CD4-positive, alpha-beta T cell (primary cell): ENCODE results near the gene LYPD6B. TPM values are rescaled to one million over a fixed set of nuclear protein-coding genes. Genes with fewer than 3 reads are reported as not detected.

Experiments used
- ATAC-seq: fragments of 200-7000 bp; cut with Tn5 transposase; one replicate; pipeline ENCODE4 v1.10.0; 2022; ENCODE audit warnings: mild to moderate bottlenecking; ENCODE audit not compliant: poor library complexity
- CTCF ChIA-PET: fragments of 350-600 bp; sonication (Branson Sonifier 250); formaldehyde crosslinking; loops from one replicate; lab custom pipeline; 2021; ENCODE audit warnings: antibody characterized with exemption, inconsistent platforms; lab: Charles Lee
- POLR2A ChIA-PET: fragments of 350-600 bp; sonication (Branson Sonifier 250); formaldehyde crosslinking; loops from one replicate; lab custom pipeline; 2021; ENCODE audit warnings: antibody characterized with exemption, inconsistent platforms; lab: Charles Lee
- DNase-seq, 14 experiments: peaks; one replicate each; pipeline ENCODE4 v3.0.0-alpha.2; 2013 to 2020; ENCODE audit warnings: mixed read lengths in 2 of 14
- H3K27ac ChIP-seq, 2 donors: one replicate each; pipeline versions ENCODE4 v1.5.1 to v1.7.0; 2013; ENCODE audit warnings: low read length in 2 of 2, low read depth in 1 of 2, mild to moderate bottlenecking in 1 of 2
- H3K27me3 ChIP-seq, 2 experiments: 1 replicate in 1 of 2; 2 replicates in 1 of 2; pipeline versions ENCODE4 v1.6.1 to v1.7.0; 2013; ENCODE audit warnings: low read length in 2 of 2, control low read depth in 1 of 2, mild to moderate bottlenecking in 1 of 2, moderate library complexity in 1 of 2; ENCODE audit not compliant: insufficient read depth in 2 of 2, control insufficient read depth in 1 of 2
- H3K36me3 ChIP-seq: one replicate; pipeline ENCODE4 v1.6.1; 2013; ENCODE audit warnings: low read length, control low read depth; ENCODE audit not compliant: insufficient read depth
- H3K4me1 ChIP-seq: one replicate; pipeline ENCODE4 v1.6.1; 2013; ENCODE audit warnings: low read length, control low read depth; ENCODE audit not compliant: insufficient read depth
- H3K4me3 ChIP-seq: one replicate; pipeline ENCODE4 v1.5.1; 2013; ENCODE audit warnings: mild to moderate bottlenecking, low read length, moderate library complexity
- H3K9me3 ChIP-seq, 2 experiments: 1 replicate in 1 of 2; 2 replicates in 1 of 2; pipeline versions ENCODE4 v1.6.1 to v1.7.0; 2013; ENCODE audit warnings: low read length in 2 of 2, mild to moderate bottlenecking in 2 of 2, control low read depth in 1 of 2, moderate library complexity in 1 of 2; ENCODE audit not compliant: control insufficient read depth in 1 of 2, insufficient read depth in 1 of 2
- H3K27ac Mint-ChIP-seq: one replicate; pipeline ENCODE4 v1.8.0; 2020; ENCODE audit warnings: mixed read lengths
- H3K27me3 Mint-ChIP-seq: one replicate; pipeline ENCODE4 v1.8.0; 2021; ENCODE audit warnings: mixed read lengths
- H3K36me3 Mint-ChIP-seq: one replicate; pipeline ENCODE4 v1.8.0; 2021; ENCODE audit warnings: low read depth, mixed read lengths
- H3K4me1 Mint-ChIP-seq: one replicate; pipeline ENCODE4 v1.8.0; 2021; ENCODE audit warnings: low read depth, mixed read lengths
- H3K4me3 Mint-ChIP-seq: one replicate; pipeline ENCODE4 v1.8.0; 2020; ENCODE audit warnings: mild to moderate bottlenecking, mixed read lengths
- H3K9me3 Mint-ChIP-seq: one replicate; pipeline ENCODE4 v1.8.0; 2020; ENCODE audit warnings: mixed read lengths
- intact Hi-C, 2 experiments: fragments of 100-400 bp; cut with DNase I in 1 of 2; cut with micrococcal nuclease in 1 of 2; formaldehyde crosslinking; loops; one replicate each; pipeline versions ENCODE4 v1.15.1 to v1.9.0; 2023 to 2025; cut with DNase I, micrococcal nuclease
- total RNA-seq, 174 experiments: library from RNA in 2 of 174; stranded (reverse) in 2 of 174; gene quantifications; one replicate each; pipeline ENCODE4 v1.2.3 and lab custom pipeline; 2021 to 2026
- TF ChIP-seq, protein P1 (sequence below): fragments of 200-600 bp; IDR thresholded peaks from one replicate; pipeline ENCODE4 v1.8.0; 2022; ENCODE audit warnings: antibody characterized with exemption, mild to moderate bottlenecking

Gene LYPD6B
- total RNA-seq, 2 experiments from 2014 or later: not detected

DNA sequence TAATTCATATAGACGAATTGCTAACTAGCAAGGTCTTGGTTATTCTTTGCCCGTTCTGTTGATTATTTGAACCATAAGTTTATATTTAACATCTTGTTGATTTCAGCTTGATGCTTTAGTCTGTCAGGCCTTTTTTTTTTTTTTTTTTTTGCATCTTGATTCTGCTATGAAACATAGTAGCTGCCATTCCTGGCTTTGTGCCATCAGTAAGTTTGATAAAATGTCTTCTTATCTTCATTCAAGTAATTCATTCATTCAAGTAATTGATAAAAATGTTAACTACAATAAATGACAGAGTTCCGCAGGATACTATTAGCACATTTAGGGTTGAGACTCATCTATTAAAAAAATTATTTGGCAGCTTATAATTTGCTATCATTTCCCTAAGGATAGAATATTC lies 134.7 kb downstream of the LYPD6B start:
- Mint-ChIP-seq H3K27me3 (no peaks in the 10 kb centered on the region), H3K4me3 (no peak overlapping the region), H3K27ac (no peak overlapping the region), H3K4me1 (no peaks in the 10 kb centered on the region), H3K9me3 (peaks cover 4% of the 10 kb centered on the region), H3K36me3 (no peaks in the 10 kb centered on the region)
- no peak overlapping the region for H3K4me3 ChIP-seq
- H3K36me3 ChIP-seq: no peaks in the 10 kb centered on the region
- H3K9me3 ChIP-seq: no peaks in the 10 kb centered on the region
- no peak for DNase-seq
- TF ChIP-seq, protein P1, sequence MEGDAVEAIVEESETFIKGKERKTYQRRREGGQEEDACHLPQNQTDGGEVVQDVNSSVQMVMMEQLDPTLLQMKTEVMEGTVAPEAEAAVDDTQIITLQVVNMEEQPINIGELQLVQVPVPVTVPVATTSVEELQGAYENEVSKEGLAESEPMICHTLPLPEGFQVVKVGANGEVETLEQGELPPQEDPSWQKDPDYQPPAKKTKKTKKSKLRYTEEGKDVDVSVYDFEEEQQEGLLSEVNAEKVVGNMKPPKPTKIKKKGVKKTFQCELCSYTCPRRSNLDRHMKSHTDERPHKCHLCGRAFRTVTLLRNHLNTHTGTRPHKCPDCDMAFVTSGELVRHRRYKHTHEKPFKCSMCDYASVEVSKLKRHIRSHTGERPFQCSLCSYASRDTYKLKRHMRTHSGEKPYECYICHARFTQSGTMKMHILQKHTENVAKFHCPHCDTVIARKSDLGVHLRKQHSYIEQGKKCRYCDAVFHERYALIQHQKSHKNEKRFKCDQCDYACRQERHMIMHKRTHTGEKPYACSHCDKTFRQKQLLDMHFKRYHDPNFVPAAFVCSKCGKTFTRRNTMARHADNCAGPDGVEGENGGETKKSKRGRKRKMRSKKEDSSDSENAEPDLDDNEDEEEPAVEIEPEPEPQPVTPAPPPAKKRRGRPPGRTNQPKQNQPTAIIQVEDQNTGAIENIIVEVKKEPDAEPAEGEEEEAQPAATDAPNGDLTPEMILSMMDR: no peak
- no peak overlapping the region for H3K27ac ChIP-seq
- no peak for ATAC-seq
- H3K4me1 ChIP-seq: no peaks in the 10 kb centered on the region
- H3K27me3 ChIP-seq: no peaks in the 10 kb centered on the region
- POLR2A ChIA-PET: no interaction called here
- intact Hi-C loops: no loop called here
- CTCF ChIA-PET: no interaction called here

DNA sequence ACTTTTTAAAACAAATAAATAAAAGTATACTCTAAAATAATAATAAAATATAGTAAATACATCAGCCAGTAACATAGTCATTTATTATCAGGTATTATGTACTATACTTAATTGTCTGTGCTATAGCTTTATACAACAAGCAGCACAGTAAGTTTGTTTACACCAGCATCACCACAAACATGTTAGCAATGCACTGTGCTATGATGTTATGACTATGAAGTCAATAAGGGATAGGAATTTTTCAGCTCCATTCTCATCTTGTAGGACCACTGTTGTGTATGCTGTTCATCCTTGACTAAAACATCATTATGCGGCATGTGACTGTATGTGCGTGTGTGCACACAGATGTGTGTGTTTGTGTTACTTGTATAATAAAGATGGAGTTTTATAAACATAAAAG lies 137.5 kb downstream of the LYPD6B start:
- CTCF ChIA-PET: no interaction called here
- POLR2A ChIA-PET: interaction anchor here (0.6 kb wide), 1 partner anchor 691 kb away, joined by 4 read pairs; no protein-coding TSS in a partner anchor
- H3K4me3 ChIP-seq: no peak overlapping the region
- H3K36me3 Mint-ChIP-seq: no peaks in the 10 kb centered on the region
- no peak overlapping the region for H3K27ac ChIP-seq
- no peaks in the 10 kb centered on the region for H3K4me1 Mint-ChIP-seq
- no peak overlapping the region for H3K4me3 Mint-ChIP-seq
- intact Hi-C loops: no loop called here
- peaks cover 0 to 4% of the 10 kb centered on the region in 2 experiments for H3K27me3 ChIP-seq
- no peaks in the 10 kb centered on the region for H3K36me3 ChIP-seq
- H3K9me3 Mint-ChIP-seq: peaks cover 4% of the 10 kb centered on the region
- H3K4me1 ChIP-seq: no peaks in the 10 kb centered on the region
- no peaks in the 10 kb centered on the region for H3K27me3 Mint-ChIP-seq
- ATAC-seq (no peak), DNase-seq (no peak)
- TF ChIP-seq, protein P1: no peak
- H3K27ac Mint-ChIP-seq: no peak overlapping the region
- H3K9me3 ChIP-seq: no peaks in the 10 kb centered on the region

DNA sequence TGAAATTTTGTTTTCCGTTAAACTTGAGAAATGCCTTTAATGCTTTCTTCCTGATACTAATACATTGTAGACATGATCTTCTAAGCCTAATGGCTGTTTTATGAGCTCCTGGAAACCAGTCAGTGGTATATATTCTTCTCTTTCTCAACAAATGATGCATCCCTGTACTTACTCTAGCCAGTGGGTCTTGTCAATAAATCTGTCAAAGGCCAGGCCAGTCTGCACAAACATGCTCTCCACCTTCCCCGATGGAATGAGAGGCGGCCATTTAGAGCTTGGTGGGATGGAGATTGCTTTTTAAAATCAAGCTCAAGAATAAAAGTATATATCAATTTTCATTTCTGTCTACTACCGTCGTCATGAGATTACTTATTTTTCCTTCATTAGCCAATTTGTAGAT lies 140.1 kb downstream of the LYPD6B start:
- ATAC-seq: no peak
- Histone ChIP-seq H3K9me3 (no peaks in the 10 kb centered on the region), H3K4me1 (no peaks in the 10 kb centered on the region), H3K27ac (no peak overlapping the region), H3K36me3 (no peaks in the 10 kb centered on the region), H3K4me3 (no peak overlapping the region), H3K27me3 (peaks cover 0 to 4% of the 10 kb centered on the region in 2 experiments)
- POLR2A ChIA-PET: no interaction called here
- no peak for DNase-seq
- CTCF ChIA-PET: no interaction called here
- Mint-ChIP-seq H3K9me3 (no peaks in the 10 kb centered on the region), H3K36me3 (no peaks in the 10 kb centered on the region), H3K27me3 (peaks cover 5% of the 10 kb centered on the region), H3K4me1 (no peaks in the 10 kb centered on the region), H3K27ac (no peak overlapping the region), H3K4me3 (no peak overlapping the region)
- intact Hi-C loops: no loop called here
- TF ChIP-seq, protein P1: no peak
